Stimulated activated CD4-positive, alpha-beta T cell treated with anti-CD3 and anti-CD28 coated beads, Interleukin-15, amount 100 ng/mL, for 1 hour (primary cell): ENCODE data around the gene FAM184A.
"Not testable (repeated sequence)": the region's sequence is repeated elsewhere in the genome, so short reads cannot be mapped to it uniquely, and the experiment has no call there.

ENCODE experiments used
- DNase-seq, 2 donors: peaks; one replicate each; pipeline ENCODE4 v3.0.0-alpha.2; 2020; ENCODE audit warnings: low read depth in 1 of 2, low spot score in 1 of 2

Gene FAM184A, protein sequence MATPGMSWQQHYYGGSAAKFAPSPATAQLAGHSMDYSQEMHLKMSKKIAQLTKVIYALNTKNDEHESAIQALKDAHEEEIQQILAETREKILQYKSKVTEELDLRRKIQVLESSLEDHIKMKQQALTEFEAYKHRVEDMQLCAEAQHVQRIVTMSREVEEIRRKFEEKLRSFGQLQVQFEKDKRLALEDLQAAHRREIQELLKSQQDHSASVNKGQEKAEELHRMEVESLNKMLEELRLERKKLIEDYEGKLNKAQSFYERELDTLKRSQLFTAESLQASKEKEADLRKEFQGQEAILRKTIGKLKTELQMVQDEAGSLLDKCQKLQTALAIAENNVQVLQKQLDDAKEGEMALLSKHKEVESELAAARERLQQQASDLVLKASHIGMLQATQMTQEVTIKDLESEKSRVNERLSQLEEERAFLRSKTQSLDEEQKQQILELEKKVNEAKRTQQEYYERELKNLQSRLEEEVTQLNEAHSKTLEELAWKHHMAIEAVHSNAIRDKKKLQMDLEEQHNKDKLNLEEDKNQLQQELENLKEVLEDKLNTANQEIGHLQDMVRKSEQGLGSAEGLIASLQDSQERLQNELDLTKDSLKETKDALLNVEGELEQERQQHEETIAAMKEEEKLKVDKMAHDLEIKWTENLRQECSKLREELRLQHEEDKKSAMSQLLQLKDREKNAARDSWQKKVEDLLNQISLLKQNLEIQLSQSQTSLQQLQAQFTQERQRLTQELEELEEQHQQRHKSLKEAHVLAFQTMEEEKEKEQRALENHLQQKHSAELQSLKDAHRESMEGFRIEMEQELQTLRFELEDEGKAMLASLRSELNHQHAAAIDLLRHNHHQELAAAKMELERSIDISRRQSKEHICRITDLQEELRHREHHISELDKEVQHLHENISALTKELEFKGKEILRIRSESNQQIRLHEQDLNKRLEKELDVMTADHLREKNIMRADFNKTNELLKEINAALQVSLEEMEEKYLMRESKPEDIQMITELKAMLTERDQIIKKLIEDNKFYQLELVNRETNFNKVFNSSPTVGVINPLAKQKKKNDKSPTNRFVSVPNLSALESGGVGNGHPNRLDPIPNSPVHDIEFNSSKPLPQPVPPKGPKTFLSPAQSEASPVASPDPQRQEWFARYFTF

DNA sequence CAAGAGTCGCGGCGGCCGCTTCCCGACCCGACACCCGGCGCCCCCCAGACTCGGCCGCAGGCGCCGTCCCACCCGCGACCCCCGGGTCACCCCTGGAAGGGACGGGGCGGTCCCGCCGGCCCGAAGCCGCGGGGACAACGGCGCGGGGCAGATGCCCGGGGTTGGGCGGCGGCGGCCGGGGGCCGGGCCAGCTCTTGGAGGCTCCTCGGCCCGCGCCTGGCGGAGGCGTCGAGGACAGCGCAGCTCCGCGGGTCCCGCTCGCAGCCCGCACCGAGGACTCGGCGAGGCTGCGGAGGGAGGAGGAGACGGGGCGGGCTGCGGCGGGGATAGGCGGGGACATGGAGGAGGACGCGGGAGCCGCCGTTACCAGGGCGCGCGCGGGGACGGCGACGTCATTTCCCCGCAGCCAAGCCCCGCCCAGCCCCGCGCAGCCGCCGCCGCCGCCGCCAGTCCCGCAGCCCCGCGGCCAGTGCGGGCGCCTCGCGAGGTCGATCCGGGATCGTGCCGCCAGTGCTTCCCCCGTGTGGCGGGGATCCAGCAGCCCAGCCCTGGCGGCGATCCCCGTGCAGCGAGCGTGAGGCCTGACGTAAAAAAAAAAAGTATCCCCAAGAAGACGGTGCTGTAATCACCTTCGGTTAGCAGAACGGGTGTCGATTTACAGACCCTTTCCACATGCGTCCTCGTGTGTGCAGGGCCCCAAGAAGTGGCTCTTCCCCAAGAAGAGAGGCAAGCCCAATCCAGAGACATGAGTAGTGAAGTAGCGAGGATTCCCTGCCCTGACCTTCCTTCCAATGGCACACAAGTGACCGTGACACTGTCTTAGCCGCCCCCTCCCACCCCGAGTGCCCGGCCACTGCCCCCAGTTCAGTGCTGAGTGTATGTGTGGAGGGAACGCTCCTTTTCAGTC, at the start of gene FAM184A:
Gene FAM184A (minus strand): TSS at position 289 of the 907 bp plus-strand sequence. CDS start 365 bp downstream, outside the sequence.
- peak; percentile 41 to 53 for DNase-seq

DNA sequence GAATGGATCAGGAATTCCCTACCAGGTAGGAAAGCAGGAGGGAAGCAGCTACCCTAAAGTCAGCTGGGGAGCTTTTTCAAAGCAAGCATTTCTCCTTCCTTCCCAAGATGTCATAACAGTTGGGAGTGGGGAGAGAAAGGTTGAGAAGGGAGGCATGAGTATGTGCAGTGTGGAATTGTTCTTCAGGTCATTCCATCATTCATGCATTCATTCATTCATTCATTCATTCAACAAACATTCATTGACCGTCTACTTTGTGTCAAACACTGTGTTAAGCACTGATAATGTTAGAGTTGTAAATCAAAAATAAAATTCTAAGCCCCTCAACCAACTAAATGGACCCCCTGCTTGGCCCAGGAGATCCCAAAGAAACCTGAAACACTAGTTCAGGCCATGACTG, 49.2 kb upstream of the FAM184A start:
- DNase-seq: no peak

DNA sequence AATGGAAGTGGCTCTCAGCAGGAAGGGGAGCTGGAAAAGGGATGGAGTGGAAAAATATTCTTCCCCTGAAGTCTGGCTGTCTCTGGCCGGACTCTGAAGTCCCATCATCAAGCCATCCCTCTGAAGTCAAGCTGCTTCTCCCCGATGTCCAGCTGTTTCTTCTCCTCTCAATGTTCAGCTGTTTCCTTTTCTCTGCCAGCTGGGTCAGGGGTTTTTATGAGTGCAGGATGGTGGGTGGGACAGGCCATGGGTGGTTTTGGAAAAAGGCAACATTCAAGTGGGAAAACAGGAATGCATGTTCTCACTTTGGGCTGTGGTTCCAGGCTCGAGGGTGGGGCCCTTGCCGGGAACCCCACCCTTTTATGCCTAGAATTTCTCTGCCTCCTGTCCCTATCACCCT, 48.4 kb upstream of the FAM184A start:
- DNase-seq: no peak

DNA sequence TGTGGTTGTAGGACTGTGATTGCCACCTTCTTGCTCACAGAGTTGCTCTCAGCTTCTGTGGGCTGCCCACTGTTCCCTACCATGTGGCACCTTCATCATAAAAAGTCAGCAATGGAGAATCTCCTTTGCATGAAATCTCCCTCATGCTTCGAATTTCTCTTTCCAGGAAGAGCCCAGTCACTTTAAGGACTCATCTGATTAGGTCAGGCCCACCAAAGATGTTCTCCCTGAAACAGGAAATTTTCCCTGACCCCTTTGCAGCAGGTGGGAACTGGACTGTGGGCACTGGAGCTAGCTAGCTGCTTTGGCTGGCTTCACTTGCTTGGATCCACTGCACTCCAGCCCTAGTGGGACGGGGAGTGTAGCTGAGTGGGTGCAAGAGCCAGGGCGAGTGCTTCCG, 47.7 kb upstream of the FAM184A start:
- no peak for DNase-seq

DNA sequence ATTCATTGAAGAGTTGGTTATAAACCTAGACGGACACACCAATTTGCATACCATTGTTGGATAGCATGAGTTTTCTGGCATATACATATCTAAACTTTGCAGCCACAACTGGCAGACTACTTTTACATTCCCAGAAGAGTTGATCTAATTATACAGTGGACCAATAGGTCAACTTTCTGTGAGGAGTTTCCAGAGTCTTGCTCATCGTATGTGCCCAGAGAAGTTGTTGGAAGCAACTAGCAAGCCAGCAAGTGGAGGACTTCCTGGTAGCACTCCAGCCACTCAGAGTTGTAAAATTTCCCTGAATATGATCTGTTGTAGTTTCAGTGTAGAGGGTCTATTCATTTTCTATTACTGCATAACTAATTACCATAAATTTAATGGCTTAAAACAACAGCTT, 47.1 kb upstream of the FAM184A start:
- DNase-seq: no peak

DNA sequence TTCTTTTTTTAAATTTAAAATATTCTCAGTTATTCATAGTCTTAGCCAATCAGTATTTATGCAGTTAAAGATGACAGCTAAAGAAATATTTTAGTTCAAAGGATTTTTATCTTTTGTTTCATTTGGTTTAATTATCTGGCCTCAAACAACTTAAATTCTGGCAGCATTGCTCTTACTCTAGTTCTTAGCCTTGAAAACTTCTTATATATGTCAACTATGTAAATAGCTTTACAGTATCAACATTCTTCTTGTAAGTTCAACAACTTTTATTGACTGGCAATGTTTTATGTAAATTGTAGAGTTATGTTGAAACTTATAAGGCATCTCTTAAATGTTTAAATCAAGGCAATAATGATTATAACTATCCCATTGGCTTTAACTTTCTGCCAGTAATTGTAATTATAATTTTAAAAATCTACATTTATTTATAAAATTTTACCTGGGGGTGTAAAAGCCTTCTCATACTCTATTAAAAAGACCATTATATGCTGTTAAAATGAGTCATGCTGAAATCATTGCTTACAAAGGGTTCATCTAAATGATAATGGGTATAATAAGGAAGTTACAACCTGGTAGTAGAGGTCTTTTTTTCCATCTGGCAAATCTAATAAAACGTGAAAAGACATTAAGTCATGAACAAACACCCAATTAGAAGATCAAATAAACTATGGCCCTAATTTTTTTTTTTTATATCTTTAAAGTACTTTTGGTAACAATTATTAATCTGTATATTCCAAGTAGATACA, 45.8 kb upstream of the FAM184A start:
- DNase-seq: no peak

DNA sequence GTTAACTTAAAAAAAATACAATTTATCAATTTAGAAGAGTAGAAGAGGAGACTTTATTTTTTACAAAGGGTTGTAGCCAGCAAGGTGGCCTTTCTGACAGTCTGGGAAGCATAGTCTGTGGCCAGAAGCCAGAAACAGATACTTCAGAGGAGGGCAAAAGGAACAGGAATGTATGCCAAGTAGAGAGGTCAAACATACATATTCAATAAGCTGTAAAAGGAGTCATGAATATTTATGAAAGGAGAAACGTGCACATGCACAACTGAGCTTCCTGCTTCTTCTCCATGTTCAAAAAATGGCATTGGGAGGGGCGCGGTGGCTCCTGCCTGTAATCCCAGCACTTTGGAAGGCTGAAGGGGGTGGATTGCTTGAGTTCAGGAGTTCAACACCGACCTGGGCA, 43.9 kb upstream of the FAM184A start:
- DNase-seq: no peak

DNA sequence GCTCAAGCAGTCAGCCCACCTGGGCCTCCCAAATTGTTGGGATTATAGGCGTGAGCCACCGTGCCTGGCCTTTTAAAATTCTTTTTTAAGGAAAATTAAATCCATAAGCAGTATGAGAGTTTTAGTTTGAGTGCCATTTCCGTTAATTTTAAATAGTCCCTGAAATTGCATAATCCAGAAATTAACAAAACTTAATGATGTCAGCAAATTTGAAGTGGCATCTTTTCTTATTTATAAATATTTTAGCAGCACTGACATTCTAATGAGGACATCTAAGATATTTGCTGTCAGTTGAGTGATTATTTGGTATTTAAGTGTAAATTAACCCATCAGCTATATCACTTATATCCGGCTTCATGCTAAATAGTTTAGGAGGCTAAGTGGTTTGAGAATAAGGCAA, 42.9 kb upstream of the FAM184A start:
- no peak for DNase-seq

DNA sequence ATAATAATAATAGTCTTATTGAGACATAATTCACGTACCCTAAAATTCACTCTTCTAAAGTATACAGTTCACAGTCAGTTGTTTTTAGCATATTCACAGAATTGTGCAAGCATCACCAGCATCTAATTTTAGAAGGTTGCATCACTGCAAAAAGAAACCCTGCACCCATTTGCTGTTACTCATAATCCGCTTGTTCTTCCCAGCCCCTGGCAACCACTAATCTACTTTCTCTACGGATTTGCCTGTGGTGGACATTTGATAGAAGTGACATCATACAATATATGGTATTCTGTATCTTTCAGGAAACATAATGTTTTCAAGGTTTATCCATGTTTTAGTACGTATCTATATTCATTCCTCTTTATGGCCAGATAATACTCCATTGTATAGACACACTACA, 41.5 kb upstream of the FAM184A start:
- no peak for DNase-seq

DNA sequence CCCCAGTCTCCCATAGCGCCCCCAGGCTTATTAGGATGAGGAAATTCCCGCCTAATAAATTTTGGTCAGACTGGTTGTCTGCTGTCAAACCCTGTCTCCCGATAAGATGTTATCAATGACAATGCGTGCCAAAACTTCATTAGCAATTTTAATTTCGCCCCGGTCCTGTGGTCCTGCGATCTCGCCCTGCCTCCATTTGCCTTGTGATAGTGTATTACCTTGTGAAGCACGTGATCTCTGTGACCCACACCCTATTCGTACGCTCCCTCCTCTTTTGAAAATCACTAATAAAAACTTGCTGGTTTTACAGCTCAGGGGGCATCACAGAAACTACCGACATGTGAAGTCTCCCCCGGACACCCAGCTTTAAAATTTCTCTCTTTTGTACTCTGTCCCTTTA, 40.6 kb upstream of the FAM184A start:
- DNase-seq: not testable (repeated sequence)

DNA sequence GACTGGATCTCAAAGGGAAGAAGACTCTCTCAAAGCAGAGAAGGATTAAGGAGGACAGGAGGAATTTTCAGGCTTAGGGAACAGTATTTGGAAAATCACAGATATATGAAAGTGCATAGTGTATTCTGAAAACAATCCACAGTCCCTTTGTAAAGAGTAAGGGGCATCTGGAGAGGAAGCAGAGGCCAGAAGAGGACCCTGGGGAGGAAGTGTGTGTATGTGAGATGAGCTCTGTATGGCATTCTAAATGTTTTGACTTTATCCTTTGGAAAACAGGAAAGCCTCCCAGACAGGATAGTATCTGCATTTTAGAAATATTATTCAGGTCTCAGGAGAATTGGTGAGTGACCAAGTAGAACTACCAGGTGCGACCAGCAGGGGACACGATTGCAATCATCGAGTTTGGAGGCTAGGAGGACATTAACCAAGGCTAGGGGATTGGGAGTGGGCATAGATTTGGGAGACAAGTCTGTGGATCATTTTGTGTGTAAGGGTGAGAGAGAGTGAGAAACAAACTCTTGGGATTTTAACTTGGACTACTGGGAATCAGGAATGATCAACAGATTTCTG, 38.3 kb upstream of the FAM184A start:
- no peak for DNase-seq

DNA sequence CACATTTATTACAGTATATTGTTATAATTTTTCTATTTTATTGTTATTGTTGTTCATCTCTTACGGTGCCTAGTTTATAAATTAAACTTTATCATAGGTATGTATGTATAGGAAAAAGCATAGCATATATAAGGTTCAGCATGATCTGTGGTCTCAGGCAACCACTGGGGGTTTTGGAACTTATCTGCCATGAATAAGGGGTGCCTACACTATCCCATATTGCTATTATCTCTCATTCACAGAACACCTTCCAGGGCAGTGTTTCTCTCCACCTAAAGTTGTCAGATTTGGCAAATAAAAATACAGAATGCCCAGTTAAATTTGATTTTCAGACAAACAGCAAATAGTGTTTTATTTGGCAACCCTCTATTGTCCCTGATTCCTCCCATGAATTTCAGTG, 35.5 kb upstream of the FAM184A start:
- no peak for DNase-seq

DNA sequence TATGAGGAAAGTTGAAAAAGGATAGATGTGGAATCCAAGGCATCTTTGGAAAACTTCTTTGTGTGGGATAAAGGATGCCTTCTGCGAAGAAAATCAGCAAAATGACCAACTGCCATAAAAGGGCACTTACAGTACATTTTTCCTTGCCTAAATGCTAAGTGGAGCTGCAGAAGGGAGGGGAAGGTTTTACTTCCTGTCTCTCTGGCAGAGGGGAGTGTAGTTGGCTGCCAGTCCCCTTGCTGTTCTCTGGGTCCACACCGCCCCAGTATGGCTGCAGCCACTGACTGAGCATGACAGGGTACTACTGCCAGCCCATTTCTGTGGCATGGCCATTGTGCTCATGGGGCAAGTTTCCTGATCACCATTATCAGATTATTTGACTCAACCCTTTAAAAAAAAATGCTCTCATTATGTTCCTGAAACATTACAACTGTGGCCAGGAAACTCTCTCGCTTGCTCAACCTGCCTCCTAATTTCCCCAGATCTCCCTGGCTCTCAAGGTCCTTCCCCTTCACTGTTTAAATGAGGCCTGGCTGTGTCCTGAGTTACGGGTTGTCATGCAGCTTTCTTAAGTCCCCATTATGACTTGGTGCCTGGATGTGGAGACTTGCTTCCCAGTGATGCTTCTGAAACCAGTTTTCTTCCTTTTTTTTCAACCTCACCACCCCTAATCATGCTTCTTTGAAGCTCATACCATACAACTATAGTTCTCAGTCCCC, 34.5 kb upstream of the FAM184A start:
- no peak for DNase-seq

DNA sequence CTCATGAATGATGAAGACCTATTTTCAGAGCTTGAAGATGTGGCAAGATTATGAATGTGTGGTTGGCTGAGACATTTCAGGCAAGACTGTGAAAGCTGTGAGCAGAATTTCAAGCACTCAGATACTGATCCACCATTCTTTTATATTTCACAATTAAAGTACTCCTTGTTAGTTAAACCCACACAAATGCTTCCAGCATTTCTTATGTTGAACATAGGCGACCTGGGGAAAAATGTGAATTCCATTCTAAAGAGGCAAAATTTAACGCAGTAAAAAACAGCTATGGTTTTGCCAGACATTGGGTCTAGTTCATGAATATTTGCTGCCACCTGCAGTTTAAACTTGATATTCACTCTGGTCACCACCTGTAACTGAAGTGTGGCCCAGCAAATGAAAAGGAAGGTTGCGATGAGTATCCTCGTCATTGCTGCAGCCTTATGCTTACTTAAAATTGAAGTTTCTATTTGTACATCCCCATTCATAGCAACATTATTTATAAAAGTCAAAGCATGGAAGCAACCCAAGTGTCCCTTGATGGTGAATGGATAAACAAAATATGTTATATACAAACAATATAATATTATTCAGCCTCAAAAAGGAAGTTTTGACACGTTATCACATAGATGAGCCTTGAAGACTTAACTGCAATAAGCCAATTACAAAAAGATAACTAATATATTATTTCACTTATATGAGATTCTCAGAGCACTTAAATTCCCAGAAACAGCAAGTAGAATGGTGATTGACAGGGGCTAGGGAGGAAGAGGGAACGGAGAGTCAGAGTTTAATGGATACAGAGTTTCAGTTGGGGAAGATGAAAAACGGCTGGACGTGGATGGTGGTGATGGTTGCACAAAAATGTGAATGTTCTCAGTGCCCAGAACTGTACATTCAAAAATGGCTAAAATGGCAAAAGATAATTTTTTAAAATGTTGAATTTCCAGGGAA, 32.4 kb upstream of the FAM184A start:
- no peak for DNase-seq

DNA sequence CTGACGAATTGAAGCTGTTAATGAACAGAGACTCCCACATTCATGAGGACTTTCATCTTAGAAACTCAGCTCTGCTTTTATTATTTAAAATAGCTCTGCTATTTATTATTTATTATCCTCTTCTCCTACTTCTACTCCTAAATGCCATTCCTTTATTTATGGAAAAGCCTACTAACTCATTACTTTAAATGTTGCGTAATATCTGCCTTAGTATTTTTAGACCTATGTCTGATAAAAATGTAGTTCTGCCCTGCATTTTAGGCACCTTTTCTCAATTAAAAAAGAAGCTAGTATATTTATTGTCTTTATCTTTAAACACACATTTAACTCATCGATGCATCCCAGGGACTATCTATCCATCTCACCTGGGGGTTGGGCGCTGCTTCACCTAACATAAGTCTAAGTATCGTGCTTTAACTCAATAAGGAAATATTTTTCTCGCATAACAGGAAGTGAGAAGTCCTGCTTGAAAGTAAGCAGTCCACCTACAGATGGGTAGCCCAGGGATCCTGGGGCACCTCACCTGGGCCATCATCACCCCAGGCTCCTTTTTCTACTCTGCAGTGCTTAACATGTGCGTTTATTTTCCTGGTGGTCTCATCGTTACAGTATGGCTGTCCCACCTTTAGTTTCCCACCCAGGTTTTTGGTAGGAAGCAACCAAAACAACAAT, 31.3 kb upstream of the FAM184A start:
- no peak for DNase-seq

DNA sequence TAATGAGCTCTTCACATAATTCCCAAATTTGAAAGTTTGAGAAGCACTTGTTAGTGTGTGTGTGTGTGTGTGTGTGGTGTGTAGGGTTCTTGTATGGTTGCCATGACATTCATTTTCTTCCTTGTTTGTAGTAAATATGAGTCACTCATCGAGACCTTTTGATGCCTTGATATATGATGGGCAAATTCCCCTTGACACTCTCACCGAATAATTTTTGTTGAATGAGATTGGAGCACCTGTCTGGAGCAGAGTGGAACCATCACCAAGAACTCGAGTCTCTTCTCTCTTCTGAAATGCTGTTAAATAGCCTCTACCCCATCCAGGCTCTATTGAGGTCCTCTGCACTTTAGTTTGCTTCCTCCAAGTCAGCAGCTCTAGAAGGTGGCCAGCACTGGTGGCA, 29.6 kb upstream of the FAM184A start:
- no peak for DNase-seq

DNA sequence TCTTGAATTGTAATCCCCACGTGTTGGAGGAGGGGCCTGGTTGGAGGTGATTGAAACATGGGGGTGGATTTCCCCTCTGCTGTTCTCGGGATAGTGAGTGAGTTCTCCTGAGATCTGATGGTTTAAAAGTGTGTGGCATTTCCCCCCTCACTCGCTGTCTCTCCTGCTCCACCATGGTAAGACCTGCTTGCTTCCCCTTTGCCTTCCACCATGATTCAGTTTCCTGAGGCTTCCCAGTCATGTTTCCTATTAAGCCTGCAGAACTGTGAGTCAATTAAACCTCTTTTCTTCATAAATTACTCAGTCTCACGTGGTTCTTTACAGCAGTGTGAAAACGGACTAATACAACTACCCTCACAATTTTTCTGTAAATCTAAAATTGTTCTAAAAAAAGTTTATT, 26.8 kb upstream of the FAM184A start:
- no peak for DNase-seq
